GM19035 (cell line): Measurements from ENCODE around the gene BBS12.
A peak's percentile ranks its signal among the peaks of the same experiment; 100 is the strongest.

Experiments
- ATAC-seq: cut with Tn5 transposase; IDR thresholded peaks from one replicate; pipeline ENCODE4 v1.9.1; 2021; ENCODE audit not compliant: unreplicated experiment

The BBS12 gene

GRCh38 chr4:122732329-122733026 is at the start of gene BBS12:
Gene BBS12, plus strand, starts transcription at chr4:122732704. Its CDS starts 9,189 bp downstream, at chr4:122741893.
- ATAC-seq, result peak; percentile 100

DNA sequence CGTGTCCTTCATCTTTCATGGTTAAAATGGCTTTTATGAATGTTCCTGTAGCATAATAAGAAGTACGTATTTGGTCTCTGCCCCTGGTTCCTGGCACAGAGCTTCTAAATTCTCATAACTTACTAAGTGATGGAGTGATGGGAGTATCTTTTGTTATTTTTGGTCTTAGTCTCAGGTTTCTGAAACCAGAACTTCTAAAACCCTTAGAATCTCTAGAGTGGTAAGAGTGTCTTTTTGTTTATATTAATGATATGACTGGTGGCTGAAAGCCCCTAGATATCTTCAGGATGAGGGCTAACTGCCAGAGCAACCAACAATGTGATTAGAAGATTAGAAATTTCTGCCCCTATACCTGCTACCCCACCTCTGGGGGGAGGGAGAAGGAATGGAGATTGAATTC is 45.8 kb upstream of the BBS12 start:
- ATAC-seq, result no peak

DNA sequence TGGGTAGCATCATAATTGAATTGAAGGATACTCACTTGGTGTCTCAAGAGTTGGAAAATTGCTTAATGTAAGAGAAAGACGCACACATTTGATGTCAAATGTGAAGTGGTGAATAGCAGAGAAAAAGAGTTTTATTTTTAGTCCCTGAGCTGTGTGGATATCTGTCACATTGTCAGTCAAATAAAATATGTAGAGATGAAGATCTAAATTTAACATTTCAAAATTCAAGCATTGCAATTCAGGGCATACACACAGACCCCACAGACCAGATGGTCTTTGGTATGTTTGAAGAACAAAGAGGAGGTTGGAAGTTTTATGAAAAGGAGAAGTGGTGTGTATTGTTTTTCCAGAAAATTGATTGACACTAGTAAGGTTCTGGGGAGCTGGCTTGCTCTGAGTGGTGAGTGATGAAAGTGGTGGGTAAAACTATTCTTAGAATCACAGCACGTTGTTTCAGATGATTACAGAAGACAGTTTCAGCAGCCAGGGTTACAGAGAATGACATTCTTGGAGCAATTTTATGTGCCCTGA is 44.9 kb upstream of the BBS12 start:
- no peak for ATAC-seq

- no peak for ATAC-seq
Observed at GRCh38 chr4:122688529-122689140, 43.9 kb upstream of the BBS12 start.

DNA sequence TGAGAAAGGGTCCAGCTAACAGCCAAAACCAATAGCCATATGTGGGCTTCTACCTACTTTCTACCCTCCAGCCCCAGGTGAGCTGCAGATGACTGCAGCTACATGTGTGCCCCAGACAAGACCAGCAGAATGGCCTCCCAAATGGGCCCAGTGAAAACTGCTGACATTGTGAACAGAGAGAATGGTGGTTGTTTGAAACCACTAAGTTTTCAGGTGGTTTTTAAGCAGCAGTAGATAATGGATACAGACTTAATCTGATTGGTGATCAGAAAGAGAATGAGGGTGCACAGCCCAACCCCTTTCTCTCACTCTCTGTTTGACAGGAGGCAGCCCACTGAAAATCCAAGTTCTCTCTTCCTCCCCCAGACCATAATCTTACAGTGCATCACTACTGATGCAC is 42.5 kb upstream of the BBS12 start:
- peak; percentile 78 for ATAC-seq

GRCh38 chr4:122691988-122692387 is 40.5 kb upstream of the BBS12 start:
- no peak for ATAC-seq

DNA sequence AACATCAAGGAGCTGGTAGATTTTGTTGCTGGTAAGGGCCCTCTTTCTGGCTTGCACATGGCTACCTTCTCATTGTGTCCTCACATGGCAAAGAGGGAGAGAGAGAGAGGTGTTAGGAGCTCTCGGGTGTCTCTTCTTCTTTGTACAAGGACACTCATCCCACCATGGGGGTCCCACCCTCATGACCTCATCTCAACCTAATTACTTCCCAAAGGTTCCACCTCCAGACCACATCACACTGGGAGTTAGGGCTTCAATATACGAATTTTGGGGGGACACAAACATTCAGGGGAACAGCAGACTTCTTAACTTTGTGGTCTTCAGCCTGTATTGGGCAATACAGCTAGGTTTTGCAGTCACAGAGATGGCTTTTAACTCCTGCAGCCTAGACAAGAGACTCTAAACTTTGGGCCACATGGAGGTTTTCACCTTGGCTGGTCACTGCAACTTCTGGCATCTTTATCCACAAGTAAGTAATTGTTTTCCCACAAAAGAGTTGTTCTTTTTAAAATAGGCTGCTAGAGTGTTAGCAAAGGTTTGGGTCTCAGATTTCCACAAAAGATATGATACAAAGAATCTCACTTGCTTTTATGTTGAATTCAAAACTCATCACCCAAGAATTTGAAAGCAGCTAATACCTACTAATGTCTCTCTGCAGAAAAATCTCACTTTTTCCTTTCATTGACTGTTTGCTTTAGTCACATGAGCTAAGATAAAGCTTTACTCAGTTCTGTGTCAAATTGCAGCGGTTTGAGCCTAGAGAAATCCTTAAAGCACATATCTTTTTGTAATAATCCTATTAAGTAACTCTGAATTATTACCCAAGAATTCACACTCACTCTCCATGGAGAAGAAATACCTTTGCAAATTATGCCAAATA is 39.6 kb upstream of the BBS12 start:
- no peak for ATAC-seq

- ATAC-seq, result no peak
Observed at GRCh38 chr4:122695226-122695625, 37.3 kb upstream of the BBS12 start.

GRCh38 chr4:122700178-122700725 is 32.3 kb upstream of the BBS12 start:
- no peak for ATAC-seq

DNA sequence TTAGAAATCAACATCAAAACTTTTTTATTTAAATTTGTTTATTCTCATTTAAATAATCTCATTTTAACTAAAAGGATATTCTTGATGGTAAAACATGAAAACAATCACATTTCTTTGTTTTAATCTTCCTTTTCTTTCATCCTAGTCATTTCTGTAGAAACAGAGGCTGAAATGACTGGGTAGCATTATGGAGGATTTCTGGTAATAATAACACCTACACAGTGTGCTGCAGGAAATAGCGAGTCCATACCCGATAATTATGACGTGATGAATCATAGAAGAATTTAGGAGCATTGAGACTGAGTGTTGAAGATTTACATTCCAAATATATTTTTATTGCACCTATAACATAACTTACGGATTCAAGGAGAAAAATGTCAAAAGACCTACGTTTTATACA is 31.4 kb upstream of the BBS12 start:
- ATAC-seq, result no peak

GRCh38 chr4:122701965-122702364 is 30.5 kb upstream of the BBS12 start:
- no peak for ATAC-seq

- no peak for ATAC-seq
Observed at GRCh38 chr4:122702939-122703338, 29.6 kb upstream of the BBS12 start.

GRCh38 chr4:122703868-122704267 is 28.6 kb upstream of the BBS12 start:
- no peak for ATAC-seq

DNA sequence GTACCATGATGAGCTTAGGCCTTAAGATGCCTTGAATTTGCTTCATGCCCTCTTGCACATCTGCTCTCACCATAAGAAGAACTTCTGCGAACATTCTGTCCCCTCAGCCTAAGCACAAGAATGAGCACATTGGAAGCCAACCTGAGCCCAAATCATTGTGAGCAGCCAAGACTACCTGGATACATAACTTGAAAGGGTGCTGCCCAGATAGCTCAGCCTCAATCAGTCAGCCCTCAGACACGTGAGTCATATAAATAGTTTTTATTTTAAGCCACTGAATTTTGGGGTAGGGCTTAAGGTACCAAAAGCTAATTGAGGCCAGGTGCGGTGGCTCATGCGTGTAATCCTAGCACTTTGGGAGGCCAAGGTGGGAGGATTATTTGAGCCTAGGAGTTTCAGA is 27.5 kb upstream of the BBS12 start:
- ATAC-seq, result no peak

DNA sequence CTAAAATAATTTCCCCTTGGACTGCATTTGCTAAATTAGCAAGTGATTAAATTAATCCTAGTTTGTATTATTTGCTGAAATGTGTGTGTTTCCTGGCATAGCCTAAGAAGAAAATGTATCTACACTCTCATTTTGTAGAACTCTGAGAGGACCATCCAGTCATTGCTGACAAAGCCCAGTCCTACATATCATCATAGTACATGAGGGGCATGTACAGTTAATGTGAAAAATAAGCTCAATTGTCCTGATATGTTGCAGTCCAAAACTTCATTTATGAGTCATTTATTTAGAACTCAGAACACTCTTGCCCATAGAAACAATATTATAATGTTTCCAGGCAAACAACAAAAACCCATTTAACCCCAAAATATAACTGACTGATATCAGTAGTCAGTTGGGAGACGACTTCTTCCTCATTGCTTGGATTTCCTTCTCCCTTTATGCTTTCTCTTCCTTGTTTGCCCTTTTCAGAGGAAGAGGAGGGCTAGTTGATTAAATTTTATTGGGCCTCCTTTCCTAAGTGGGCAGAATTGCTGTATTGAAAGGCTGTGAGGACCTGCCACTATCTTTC is 26.9 kb upstream of the BBS12 start:
- ATAC-seq, result no peak

DNA sequence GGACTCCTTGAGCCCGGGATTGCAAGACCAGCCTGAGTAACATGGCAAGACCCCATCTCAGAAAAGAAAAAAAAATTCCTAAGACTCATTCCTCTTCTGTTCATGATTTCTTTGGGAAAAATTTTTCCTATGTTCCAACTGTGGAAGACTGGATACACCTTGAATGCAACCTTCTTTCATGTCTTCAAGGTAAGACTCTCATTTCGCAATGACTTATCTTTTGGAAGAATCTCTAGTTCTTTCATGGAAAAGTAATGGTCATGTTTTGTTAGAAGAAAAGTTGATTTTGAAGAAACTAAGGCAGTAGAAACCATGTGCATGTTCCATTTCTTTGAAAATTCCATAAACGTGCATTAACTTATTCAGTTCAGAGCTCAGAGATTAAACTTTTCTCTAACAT is 26.0 kb upstream of the BBS12 start:
- no peak for ATAC-seq

GRCh38 chr4:122707497-122707896 is 25.0 kb upstream of the BBS12 start:
- no peak for ATAC-seq

- ATAC-seq, result no peak
Observed at GRCh38 chr4:122709236-122709635, 23.3 kb upstream of the BBS12 start.

DNA sequence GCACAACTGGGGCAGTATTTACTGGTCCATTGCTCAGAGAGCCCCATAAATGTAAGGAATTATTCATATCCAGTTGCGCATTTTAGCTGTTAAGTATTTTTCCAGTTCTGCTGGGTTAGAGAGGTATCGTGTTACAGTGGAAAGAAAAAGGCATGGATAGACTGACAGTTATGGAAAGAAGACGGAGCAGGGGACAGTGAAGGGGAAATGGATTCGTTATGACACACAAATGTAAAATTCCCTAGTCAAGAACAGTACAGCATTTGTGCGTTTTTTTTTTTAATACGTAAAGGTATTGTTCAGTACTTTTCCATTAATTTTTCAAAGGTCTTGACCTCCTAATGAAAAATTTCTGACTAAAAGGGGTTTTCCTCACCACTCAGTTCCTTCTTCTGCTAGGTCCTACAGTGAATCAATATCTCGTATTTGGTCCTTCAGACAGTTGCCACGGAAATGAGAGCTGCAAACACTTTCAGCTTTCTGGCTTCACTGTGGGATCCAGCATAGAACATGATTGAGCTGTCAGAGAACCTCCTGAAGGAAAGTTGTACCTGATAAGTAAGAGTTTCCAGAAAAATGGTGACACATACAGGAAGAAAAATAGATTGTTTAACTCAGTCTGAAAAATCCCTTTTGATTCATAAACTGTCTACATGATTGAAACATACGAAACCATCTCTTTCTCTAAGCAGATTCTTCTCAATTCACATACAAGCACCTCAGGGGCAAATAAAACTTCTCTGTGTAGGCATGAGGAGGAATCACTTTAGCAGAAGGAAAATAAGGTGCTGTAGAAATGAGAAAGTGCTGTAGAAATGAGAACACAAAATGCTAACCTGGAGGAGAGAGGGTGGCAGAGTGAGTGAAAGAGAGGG is 21.8 kb upstream of the BBS12 start:
- ATAC-seq, result peak; percentile 53

DNA sequence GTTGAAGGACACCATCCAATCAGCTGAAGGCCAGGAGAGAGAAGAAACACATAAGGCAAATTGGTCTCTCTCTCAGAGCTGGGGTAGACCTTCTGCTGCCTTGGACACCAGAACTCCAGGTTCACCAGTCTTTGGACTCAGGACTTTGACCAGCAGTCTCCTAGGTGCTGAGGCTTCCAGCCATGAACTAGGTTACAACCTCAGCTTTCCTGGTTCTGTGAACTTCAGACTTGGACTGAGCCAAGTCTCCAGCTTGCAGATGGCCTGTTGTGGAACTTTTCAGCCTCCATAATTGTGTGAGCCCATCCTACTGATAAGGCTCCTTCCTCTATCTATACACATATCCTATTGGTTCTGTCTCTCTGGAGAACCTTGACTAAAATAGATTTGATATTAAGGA is 20.6 kb upstream of the BBS12 start:
- no peak for ATAC-seq
